Spleen (tissue), 7 donors: Measurements from ENCODE around the gene FAF1.

Source experiments
- CTCF ChIP-seq, 11 experiments: fragments of 200-600 bp in 7 of 11; fragments of 450-650 bp in 4 of 11; sonication (generic) in 4 of 11; IDR thresholded peaks in 8 of 11; conservative IDR thresholded peaks in 3 of 11; 1 replicate in 7 of 11; 2 replicates in 4 of 11; pipeline versions ENCODE4 v1.4.0 to v1.8.0; 2016 to 2021; ENCODE audit warnings: antibody characterized with exemption in 11 of 11, inconsistent platforms in 4 of 11, mild to moderate bottlenecking in 1 of 11
- POLR2A ChIP-seq, 3 donors: fragments of 450-650 bp; IDR thresholded peaks; one replicate each; pipeline ENCODE4 v1.5.1; 2017; ENCODE audit warnings: antibody characterized with exemption in 3 of 3, mild to moderate bottlenecking in 1 of 3
- POLR2AphosphoS5 ChIP-seq, 3 donors: sonication (generic); formaldehyde crosslinking; IDR thresholded peaks; one replicate each; pipeline ENCODE4 v1.5.1; 2017; ENCODE audit warnings: antibody characterized with exemption in 3 of 3
- donor health status: DM: no; HTN: no; CAD: no; lungs with moderate emphysema.
- donor health status: DM: no; HTN: no; CAD: no.
- donor health status: DM: no; HTN: no; CAD: no.

GRCh38 chr1:50949286-50949982, 10.6 kb downstream of the FAF1 start:
- TF ChIP-seq POLR2A (IDR thresholded peaks at IDR 0.05): no peak
- no peak for TF ChIP-seq POLR2AphosphoS5 (IDR thresholded peaks at IDR 0.05)
- TF ChIP-seq CTCF (IDR thresholded peaks at IDR 0.05 in 8 of 11, conservative IDR thresholded peaks at IDR 0.05 in 3 of 11): no peak
